ENCODE measurements around the gene MIF4GD. TPM values are rescaled to one million over a fixed set of nuclear protein-coding genes. Genes with fewer than 3 reads are reported as not detected.

The MIF4GD gene
- polyA plus RNA-seq, 2 of the 4 experiments (the other 2 are of a cell fraction): 23.9 to 61.0 TPM

GRCh38 chr17:75263055-75263454 lies 8.0 kb downstream of the MIF4GD start:
- POLR2A ChIA-PET: interaction anchor here (1.0 to 3.8 kb wide), 4 partner anchors 7 to 143 kb away, joined by 9 to 86 read pairs (median 18); partner anchors contain the start of genes GRB2, MIF4GD, NUP85 and SLC25A19
- Histone ChIP-seq H3K27ac (no peak overlapping the region; a peak in 1 of 6 replicates), H3K9me3 (no peaks in the 10 kb centered on the region), H3K4me1 (peaks cover 29% of the 10 kb centered on the region), H3K4me2 (peak overlapping the region; percentile 97), H3K4me3 (peak overlapping the region; percentile 97; the same call in 2 of the 3 replicates)
- no peak for FAIRE-seq
- WGBS (ENCODE audit: missing lambda C conversion rate): 86% methylated on average over 4 of the region's 4 CpGs
- ATAC-seq: no peak
- TF ChIP-seq JUN (IDR thresholded peaks at IDR 0.05) (0 out of 5 replicates have a peak, but pooled peaks of 1 of the 2 experiments have one; percentile 18), RAD21 (conservative IDR thresholded peaks at IDR 0.05 in 1 of 2, IDR thresholded peaks at IDR 0.05 in 1 of 2) (0 out of 5 replicates have a peak, but pooled peaks of 1 of the 2 experiments have one; percentile 12), RNF2 (IDR thresholded peaks at IDR 0.05; ENCODE audit: borderline replicate concordance, low read depth) (no peak)
- CTCF ChIA-PET: interaction anchor here (0.5 to 6.2 kb wide), 9 partner anchors 8 to 207 kb away, joined by 3 to 102 read pairs (median 4); partner anchors contain the start of genes MIF4GD and SLC25A19
- no peak for DNase-seq (ENCODE audit: low read depth in 1 of 2, low spot score in 1 of 2)

GRCh38 chr17:75262112-75262606 lies 8.9 kb downstream of the MIF4GD start:
- POLR2A ChIA-PET: interaction anchor here (0.6 to 3.8 kb wide), 20 partner anchors 8 to 349 kb away, joined by 3 to 86 read pairs (median 4); partner anchors contain the start of genes GRB2, MIF4GD, NT5C and NUP85
- Histone ChIP-seq H3K9me3 (no peaks in the 10 kb centered on the region), H3K4me3 (peak overlapping the region; percentile 97), H3K4me2 (peak overlapping the region; percentile 97), H3K27ac (peak overlapping the region; percentile 96), H3K4me1 (peaks cover 22% of the 10 kb centered on the region)
- no peak for DNase-seq (ENCODE audit: low read depth in 1 of 2, low spot score in 1 of 2)
- TF ChIP-seq KDM5A (IDR thresholded peaks at IDR 0.05) (peak; percentile 87), CEBPB (IDR thresholded peaks at IDR 0.05) (no peak)
- CTCF ChIA-PET: interaction anchor here (0.6 to 6.2 kb wide), 15 partner anchors 8 to 371 kb away, joined by 3 to 102 read pairs (median 4); partner anchors contain the start of genes MIF4GD, SLC25A19 and SMIM5
- WGBS (ENCODE audit: missing lambda C conversion rate): under 1% methylated on average over 20 of the region's 23 CpGs
- peak; percentile 25 to 36; a peak in 5 of 6 replicates for ATAC-seq
- no peak for FAIRE-seq

DNA sequence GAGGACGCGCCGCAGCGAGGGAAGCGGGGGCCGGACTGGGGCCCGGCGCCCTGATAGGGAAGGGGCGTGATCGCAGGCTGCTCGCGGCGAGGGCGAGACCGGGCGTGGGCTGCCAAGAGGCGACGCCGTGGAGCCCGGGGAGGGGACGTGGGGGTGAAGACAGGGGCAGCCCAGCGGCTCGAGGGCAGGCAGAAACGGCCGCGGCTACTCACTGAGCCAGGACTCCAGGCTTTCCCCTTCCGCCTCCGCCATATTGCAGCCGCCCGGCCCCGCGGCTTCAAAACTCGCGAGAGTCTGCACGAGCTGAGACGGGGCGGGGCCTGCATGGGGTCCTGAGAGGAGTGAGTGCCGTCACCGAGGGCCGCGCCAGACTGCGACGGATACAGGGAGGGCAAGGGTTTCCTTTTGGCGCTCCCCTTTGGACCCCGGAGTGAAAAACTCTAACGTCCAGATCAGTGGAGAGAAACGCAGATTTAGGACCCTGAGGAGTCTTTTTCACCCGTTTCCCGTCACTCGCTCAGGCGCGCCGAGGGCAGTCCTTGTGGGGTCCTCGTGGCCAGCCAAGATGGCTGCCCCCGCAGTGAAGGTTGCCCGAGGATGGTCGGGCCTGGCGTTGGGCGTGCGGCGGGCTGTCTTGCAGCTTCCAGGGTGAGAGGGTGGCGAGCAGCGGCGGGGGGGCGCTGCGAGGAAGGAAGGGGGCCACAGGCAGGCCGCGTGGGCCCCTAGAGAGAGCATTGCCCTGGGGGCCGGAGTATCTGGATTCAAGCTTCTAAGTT lies 9.5 kb downstream of the MIF4GD start, which contains the start of the genes GGA3 and MRPS7:
TSS of gene GGA3 (minus strand) at position 271 of the 776 bp plus-strand sequence. CDS start at position 252, 19 bp downstream.
TSS of gene MRPS7 (plus strand) at position 544 of the 776 bp plus-strand sequence. CDS start at position 566, 22 bp downstream.
- peak within 1 kb of the TSS; percentile 97 for H3K4me3 ChIP-seq
- H3K4me1 ChIP-seq: peaks cover 22% of the 10 kb centered on the region
- 2% methylated on average over 37 of the region's 69 CpGs for WGBS (ENCODE audit: missing lambda C conversion rate)
- no peaks in the 10 kb centered on the region for H3K9me3 ChIP-seq
- peak within 1 kb of the TSS; percentile 96 for H3K27ac ChIP-seq
- FAIRE-seq (no peak), DNase-seq (ENCODE audit: low read depth in 1 of 2, low spot score in 1 of 2) (peak; percentile 95 to 96), ATAC-seq (peak; percentile 96 to 97)
- peak within 1 kb of the TSS; percentile 97 for H3K4me2 ChIP-seq
- POLR2A ChIA-PET: interaction anchor here (0.5 to 3.8 kb wide), 24 partner anchors 9 to 348 kb away, joined by 3 to 86 read pairs (median 4); partner anchors contain the start of genes GRB2, MIF4GD, NT5C and NUP85
- CTCF ChIA-PET: interaction anchor here (0.6 to 6.2 kb wide), 17 partner anchors 9 to 371 kb away, joined by 3 to 102 read pairs (median 5); partner anchors contain the start of genes MIF4GD, SLC25A19 and SMIM5
- no peak for TF ChIP-seq HEYL (CRISPR knock-in tag; IDR thresholded peaks at IDR 0.05)
- no peak for TF ChIP-seq EHF (CRISPR knock-in tag; IDR thresholded peaks at IDR 0.05)
- TF ChIP-seq SREBF2 (IDR thresholded peaks at IDR 0.05): no peak
- TF ChIP-seq CEBPB (IDR thresholded peaks at IDR 0.05): no peak
- TF ChIP-seq MYC (IDR thresholded peaks at IDR 0.05; ENCODE audit: borderline replicate concordance, low read length): peak; percentile 93
- no peak for TF ChIP-seq POLR2AphosphoS2 (conservative IDR thresholded peaks at IDR 0.05; ENCODE audit: low read length)
- TF ChIP-seq SMC3 (IDR thresholded peaks at IDR 0.05): peak; percentile 5; the same call in 1 of the 3 replicates
- TF ChIP-seq RCOR1 (IDR thresholded peaks at IDR 0.05; ENCODE audit: low read depth, low read length): no peak
- no peak for TF ChIP-seq NPAS2 (CRISPR knock-in tag; IDR thresholded peaks at IDR 0.05; ENCODE audit: borderline replicate concordance)
- peak; percentile 72; the same call in 2 of the 3 replicates for TF ChIP-seq BCL3 (IDR thresholded peaks at IDR 0.05)
- no peak for TF ChIP-seq CBX2 (IDR thresholded peaks at IDR 0.05; ENCODE audit: borderline replicate concordance, low read depth)
- peak; percentile 84; the same call in 1 of the 2 replicates for TF ChIP-seq HDAC2 (IDR thresholded peaks at IDR 0.05)
- no peak for TF ChIP-seq FOSL2 (IDR thresholded peaks at IDR 0.05)
- TF ChIP-seq FOSL2 (CRISPR knock-in tag; IDR thresholded peaks at IDR 0.05): no peak; the same call in 1 of the 2 replicates
- no peak for TF ChIP-seq ZSCAN20 (CRISPR knock-in tag; IDR thresholded peaks at IDR 0.05)
- TF ChIP-seq BHLHE40 (IDR thresholded peaks at IDR 0.05; ENCODE audit: low read depth, low read length): no peak
- TF ChIP-seq EHMT2 (IDR thresholded peaks at IDR 0.05; ENCODE audit: low read depth): no peak
- no peak for TF ChIP-seq ESRRA (IDR thresholded peaks at IDR 0.05; ENCODE audit: borderline replicate concordance, low read length)
- no peak for TF ChIP-seq TFCP2L1 (CRISPR knock-in tag; IDR thresholded peaks at IDR 0.05)
- no peak for TF ChIP-seq KDM1A (IDR thresholded peaks at IDR 0.05; ENCODE audit: low read depth)
- TF ChIP-seq ZNF302 (CRISPR knock-in tag; IDR thresholded peaks at IDR 0.05): no peak
- no peak for TF ChIP-seq NFE2L2 (conservative IDR thresholded peaks at IDR 0.05; ENCODE audit: low read length)
- TF ChIP-seq, protein P1, sequence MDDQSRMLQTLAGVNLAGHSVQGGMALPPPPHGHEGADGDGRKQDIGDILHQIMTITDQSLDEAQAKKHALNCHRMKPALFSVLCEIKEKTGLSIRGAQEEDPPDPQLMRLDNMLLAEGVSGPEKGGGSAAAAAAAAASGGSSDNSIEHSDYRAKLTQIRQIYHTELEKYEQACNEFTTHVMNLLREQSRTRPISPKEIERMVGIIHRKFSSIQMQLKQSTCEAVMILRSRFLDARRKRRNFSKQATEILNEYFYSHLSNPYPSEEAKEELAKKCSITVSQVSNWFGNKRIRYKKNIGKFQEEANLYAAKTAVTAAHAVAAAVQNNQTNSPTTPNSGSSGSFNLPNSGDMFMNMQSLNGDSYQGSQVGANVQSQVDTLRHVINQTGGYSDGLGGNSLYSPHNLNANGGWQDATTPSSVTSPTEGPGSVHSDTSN (IDR thresholded peaks at IDR 0.05): no peak
- TF ChIP-seq HOXB13 (CRISPR knock-in tag; IDR thresholded peaks at IDR 0.05; ENCODE audit: low read depth): no peak
- TF ChIP-seq E2F6 (IDR thresholded peaks at IDR 0.05; ENCODE audit: borderline replicate concordance, low read depth): 0 out of 2 replicates have a peak, but pooled peaks have one; percentile 31
- TF ChIP-seq JUNB (IDR thresholded peaks at IDR 0.05): no peak
- 0 out of 2 replicates have a peak, but pooled peaks have one; percentile 40 for TF ChIP-seq FOSB (CRISPR knock-in tag; IDR thresholded peaks at IDR 0.05)
